Stimulated activated CD4-positive, alpha-beta T cell treated with anti-CD3 and anti-CD28 coated beads, Interleukin-12 subunit alpha, Interleukin-12 subunit beta, amount 100 ng/mL, for 48 hours (primary cell): ENCODE data around the gene ITSN1.

Experiments used
- DNase-seq, 3 donors: peaks; one replicate each; pipeline ENCODE4 v3.0.0-alpha.2; 2020; ENCODE audit warnings: low read depth in 2 of 3, low spot score in 1 of 3

ITSN1 gene

DNA sequence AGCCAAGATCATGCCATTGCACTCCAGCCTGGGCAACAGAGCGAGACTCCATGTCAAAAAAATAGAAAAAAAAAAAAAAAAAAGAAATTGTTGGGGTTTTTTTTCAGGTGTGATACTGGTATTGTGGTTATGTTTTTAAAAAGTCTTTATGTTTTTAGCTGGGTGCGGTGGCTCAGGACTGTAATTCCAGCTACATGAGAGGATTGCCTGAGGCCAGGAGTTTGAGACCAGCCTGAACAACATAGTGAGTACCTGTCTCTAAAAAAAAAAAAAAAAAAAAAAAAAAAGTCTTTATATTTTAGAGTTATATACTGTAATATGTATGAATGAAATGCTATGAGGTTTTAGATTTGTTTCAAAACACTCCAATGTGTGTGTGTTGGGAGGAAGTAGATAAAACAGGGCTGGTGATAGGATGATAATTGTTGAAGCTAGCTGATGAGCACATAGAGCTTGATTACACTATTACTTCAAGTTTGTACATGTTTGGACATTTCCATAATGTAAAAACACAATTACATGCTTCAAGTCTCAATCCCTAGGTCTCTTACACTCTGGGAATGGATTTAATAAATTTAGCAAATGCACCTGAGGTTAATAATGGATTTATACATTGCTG is 303.5 kb downstream of the ITSN1 start:
- no peak for DNase-seq

DNA sequence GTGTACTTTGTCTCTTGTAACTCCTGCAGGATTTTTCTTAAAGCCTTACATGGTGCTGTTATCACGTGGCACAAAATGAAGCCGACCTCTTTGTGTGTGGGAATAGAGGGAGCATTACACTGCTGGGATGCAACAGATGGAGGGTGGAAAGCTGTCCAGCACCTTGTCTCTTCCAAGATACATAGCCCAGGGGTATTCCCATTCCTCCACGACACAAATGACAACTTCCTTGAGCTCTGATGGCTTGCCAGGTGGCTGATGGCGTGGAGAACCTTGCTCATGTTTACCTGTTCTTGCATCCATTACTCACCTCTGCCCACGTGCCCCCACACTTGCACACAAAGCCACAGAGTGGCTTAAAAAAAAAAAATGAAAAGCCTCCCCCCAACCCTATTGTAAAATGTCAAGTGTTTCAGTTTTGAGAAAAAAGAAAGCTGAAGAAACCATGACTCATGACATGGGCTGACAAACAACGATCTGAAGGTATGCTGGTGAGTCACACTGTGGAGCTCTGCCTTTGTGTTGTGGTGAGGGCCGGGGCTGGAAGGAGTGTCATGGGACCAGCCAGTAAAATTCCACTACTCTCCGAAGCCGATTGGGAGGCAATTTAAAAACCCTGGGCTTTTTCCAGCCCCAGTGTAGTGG is 305.3 kb downstream of the ITSN1 start:
- DNase-seq = peak; percentile 72 to 79 (median 79)

DNA sequence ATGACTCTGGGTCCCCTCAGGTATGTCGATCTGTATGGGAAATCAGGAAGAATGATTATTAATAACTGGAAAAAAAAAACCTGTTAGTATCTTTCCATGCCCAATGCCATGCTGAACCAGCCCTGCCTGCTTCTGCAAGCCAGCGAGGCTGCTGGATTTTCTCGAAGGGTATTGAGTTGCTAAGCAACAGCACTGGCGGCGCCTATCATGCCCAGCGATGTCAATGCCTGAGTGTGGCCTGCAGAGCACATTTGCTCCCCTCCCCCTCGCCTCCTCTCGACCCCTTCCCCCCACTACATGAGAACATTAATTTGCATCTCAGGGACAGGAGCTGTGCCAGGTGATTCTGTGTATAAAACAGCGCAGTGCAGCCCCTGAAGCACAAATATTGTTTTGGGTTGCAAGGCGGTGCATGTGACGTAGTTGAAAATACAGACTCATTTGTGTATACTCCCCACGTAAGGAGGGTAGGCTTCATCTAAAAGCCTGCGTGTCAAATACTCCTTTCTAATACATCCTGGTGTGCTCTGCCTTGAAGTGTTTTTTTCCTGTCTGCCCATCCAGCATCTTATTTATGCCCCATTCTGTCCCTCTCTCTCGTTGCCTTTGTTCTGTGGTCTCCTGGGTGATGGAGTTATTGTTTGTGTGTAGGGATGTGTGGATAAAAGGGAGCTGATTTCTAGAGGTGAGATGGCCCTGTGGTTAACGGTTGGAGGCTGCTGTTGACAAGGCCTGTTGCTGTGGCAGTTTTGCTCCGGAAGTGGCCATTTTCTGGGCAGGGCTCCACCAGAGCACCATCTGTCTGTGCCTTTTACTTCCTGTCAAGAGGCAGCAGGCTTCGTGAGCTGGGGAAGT is 306.0 kb downstream of the ITSN1 start:
- peak; percentile 68 to 78 (median 76) for DNase-seq

DNA sequence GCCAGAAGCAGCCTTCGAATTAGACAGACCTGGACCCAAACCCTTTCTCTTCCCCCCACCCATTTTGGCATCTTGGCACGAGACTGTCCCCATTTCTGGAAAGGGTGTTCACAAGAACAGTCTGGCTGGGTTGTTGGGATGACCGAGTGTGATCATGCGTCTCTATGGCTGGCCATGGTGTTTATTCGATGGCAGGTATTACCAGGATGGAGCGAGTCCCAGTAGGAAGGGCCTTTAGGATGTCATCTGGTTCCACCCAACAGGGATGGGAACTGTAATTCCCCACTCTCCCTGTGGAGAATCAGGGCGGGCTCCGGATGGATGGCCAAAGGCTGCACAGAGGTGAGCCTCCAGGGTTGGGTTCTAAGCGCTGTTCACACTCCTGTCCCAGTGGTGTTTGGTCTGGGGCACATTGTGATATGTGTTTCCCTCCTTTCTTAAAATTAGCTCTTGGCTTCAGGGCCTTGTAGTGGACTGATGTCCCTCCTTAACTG is 306.7 kb downstream of the ITSN1 start:
- no peak for DNase-seq
